Measurements from ENCODE around the gene SPTB.
A peak's percentile ranks its signal among the peaks of the same experiment; 100 is the strongest.

The SPTB gene

GRCh38 chr14:64746298-64747250 is 133.1 kb downstream of the SPTB start:
- DNase-seq: no peak

DNA sequence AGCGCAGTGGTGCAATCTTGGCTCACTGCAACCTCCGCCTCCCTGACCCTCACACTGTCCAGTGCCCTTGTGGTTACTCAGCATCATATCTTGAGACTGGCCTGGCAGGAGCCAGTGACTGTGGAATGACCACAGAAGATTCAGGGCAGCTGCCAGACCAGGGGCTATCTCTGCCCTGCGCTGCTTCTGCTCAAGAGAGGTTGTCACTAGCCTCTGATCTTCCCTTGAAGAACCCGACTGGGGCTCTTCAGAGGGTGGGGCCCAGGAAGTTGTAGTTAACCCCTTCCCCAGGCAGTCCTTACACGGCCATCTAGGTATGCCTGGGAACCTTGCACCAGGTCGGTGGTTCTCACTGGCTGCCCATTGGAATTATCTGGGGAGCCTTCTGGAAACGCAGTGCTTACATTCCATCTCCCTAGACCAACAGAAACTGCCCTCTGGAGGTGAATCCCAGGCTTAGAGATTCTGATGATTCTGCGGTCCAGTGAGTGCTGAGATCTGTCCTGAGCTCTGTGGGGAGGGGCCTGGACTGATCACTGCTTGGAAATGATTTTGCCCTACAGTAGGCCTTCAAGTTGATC is 134.1 kb downstream of the SPTB start:
- DNase-seq: no peak

- no peak for DNase-seq
Observed at GRCh38 chr14:64743061-64743460, 136.6 kb downstream of the SPTB start.

DNA sequence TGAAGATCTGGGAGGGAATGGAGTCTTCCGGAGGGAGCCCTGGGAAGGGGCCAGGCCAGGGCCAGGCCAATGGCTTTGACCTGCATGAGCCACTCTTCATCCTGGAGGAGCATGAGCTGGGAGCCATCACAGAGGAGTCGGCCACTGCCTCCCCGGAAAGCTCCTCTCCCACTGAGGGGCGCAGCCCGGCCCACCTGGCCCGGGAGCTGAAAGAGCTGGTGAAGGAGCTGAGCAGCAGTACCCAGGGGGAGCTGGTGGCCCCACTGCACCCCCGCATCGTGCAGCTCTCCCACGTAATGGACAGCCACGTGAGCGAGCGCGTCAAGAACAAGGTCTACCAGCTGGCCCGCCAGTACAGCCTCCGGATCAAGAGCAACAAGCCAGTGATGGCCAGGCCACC is 137.7 kb downstream of the SPTB start:
- no peak for DNase-seq

- no peak for DNase-seq
Observed at GRCh38 chr14:64741200-64741599, 138.5 kb downstream of the SPTB start.

DNA sequence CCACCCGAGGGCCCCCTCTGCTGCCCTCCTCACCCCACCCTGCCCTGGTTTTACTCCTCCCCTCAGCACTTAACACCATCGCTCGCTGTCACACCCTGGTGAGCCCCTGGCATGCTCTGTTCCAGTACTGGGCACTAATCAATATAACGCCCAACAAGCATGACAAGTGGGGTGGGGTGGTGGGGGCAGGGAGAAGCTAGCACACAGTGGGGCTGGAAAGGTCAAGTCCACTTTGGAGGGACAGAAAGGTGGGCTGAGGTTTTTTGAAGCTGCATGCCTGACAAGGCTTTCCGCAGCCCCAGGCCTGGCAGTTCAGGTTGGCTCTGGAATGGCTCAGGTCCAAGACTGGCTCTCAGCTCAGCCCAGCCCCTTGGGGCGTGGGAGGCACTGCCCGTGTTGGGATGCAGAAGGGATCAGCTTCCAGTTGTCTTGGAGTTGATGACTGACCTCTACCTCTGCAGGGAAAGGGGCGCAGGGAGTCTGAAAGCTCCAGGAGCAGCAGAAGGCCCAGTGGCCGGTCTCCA is 141.4 kb downstream of the SPTB start:
- no peak for DNase-seq

- no peak for DNase-seq
Observed at GRCh38 chr14:64737391-64738280, 142.1 kb downstream of the SPTB start.

DNA sequence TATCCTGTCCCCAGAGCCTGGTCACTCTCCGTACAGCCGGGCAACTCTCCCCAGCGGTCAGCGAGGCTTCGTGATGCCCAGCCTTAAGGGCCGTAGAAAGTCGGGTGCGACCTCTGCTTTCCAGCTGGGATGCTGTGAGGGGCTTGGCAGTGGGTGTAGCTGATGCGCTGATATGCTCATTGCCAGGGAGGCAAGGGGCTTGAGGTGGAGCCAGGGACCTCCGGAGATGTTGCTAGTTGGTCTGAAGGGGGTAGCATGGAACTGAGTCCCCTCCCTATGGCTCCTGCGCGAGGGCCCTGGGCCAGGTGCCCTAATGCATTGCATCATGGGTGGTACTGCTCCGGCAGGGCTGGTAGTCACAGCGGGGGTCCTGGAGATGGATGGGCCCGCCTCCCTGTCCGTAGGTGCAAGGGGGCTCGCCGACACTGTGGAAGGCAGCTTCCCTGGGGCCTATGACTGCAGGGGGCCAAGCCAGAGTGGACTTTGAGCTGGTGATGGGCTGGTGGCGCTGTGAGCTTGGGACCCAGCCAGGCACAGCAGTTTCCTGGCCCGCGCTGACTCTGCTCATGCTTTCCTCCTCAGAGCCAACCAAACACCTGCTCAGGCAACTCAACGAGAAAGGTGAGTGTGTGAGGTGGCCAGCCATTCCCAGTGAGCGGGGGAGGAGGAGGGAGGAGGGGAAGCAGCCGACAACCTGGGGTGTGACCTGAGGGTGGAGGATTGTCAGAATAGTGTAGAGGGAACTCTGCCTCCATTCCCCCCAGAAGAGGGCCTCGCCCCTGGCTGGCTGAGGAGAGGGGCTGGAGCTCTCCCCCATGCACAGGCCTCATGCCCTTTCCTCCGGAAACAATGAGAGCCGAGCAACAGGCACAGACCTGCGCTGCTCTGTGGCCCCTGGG is 143.2 kb downstream of the SPTB start:
- DNase-seq: peak in 1 of 2 experiments; percentile 11

DNA sequence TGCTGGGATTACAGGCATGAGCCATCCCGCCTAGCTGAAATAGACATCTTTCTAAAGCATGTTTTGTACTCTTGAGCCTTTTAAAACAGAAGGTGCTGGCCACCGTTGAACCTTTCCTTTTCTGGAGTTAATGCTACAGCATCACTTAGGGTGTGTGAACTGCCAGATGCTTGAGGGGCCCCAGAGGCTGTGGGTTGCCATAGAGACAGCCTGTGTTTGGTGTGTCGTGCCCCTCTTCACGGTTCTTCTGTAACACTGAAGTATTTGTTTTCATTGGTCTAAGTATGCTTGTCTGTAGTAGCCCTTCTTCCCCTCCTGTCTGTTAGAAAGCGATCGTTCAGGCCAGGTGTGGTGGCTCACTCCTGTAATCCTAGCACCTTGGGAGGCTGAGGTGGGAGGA is 144.7 kb downstream of the SPTB start:
- DNase-seq: no peak

GRCh38 chr14:64733899-64734298 is 145.8 kb downstream of the SPTB start:
- DNase-seq: no peak

DNA sequence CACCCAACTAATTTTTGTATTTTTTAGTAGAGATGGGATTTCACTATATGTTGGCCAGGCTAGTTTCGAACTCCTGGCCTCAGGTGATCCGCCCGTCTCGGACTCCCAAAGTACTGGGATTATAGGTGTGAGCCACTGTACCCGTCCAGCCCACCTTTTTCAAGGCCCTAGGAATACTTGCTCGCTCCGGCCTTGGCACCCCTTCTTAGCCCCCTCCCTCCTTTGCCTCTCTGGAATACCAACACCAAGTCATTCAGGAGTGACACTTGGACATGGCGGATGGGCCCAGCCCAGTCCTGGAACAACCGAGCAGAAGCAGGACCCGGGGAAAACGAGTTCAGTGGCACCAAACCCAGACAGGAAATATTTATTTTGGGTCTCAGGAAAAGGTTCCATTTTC is 146.4 kb downstream of the SPTB start:
- DNase-seq: no peak

DNA sequence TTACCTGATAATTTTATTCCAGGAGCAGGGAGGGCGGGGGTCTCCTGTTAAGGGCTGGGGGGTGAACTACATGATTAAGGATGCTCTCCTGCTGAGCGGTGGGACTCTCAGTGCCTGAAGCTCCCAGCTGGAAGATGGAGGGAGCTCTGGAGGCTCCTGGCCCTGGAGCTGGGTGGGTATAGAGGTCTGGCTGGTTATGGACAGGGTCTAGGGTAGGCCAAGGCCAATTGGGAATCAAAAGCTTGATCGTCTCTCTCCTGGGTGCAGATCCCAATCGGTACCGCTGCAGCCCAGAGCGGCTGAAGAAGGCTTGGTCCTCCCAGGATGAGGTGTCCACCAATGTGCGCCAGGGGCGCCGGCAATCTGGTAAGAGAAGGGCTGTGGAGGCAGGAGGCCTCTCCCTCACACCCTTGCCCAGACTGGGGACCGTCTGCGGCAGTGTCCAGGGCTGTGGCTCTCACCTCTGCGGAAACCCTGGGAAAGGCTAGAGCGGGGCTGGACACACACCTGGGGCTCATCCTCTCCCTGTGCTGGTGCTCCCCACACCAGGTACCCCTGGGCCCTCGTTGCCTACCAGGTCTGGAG is 147.1 kb downstream of the SPTB start:
- DNase-seq: no peak

DNA sequence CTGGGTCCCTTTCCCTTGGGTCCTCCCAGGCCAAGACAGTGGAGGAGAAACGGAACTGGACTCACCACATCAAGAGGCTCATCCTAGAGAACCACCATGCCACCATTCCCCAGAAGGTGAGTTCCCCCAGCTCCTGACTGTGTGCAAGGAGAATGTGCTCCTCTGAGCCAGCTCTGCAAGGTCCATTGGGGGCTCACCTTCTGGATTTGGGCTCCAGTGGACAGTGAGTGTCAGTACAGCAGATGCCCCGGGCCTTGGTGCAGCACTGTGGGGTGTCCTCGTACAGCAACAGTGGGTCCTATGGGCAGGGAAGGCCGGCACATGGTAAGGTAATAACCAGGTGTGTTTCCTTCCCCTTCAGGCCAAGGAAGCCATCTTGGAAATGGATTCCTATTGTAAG is 147.6 kb downstream of the SPTB start:
- DNase-seq: no peak

GRCh38 chr14:64731141-64731581 is 148.5 kb downstream of the SPTB start:
- DNase-seq: no peak

GRCh38 chr14:64730681-64731080 is 149.0 kb downstream of the SPTB start:
- DNase-seq: no peak

- DNase-seq: no peak
Observed at GRCh38 chr14:64730061-64730440, 149.7 kb downstream of the SPTB start.

GRCh38 chr14:64729386-64730060 is 150.2 kb downstream of the SPTB start:
- no peak for DNase-seq

GRCh38 chr14:64728856-64729255 is 150.9 kb downstream of the SPTB start:
- DNase-seq: no peak

GRCh38 chr14:64728106-64728505 is 151.6 kb downstream of the SPTB start:
- DNase-seq: no peak

DNA sequence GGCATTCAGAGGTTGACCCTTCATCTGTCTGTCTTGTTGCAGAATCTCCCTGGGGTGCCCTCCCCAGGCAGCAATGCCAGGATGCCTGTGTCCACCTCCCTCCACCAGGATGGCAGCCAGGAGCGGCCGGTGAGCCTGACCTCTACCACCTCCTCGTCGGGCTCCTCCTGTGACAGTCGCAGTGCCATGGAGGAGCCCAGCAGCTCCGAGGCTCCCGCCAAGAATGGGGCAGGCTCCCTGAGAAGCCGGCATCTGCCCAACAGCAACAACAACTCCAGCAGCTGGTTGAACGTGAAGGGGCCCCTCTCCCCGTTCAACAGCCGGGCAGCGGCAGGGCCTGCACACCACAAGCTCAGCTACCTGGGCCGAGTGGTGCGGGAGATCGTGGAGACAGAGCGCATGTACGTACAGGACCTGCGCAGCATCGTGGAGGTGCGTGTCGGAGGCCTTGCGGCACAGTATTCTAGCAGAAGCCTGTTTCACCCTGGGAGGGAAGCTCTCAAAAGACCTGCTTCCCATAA is 152.1 kb downstream of the SPTB start:
- DNase-seq: no peak

- DNase-seq: no peak
Observed at GRCh38 chr14:64726585-64726890, 153.2 kb downstream of the SPTB start.
